Activated B cell treated with CpG ODN at 0.5 μM for 24 hours (primary cell): Measurements from ENCODE around the gene KRT83. TPM values are rescaled to one million over a fixed set of nuclear protein-coding genes. Genes with fewer than 3 reads are reported as not detected.
A peak's percentile ranks its signal among the peaks of the same experiment; 100 is the strongest.

ENCODE experiments used
- ATAC-seq: fragments of 200-7000 bp; cut with Tn5 transposase; one replicate; pipeline ENCODE4 v1.10.0; 2021; ENCODE audit warnings: low read depth, mild to moderate bottlenecking, moderate library complexity
- CTCF ChIA-PET: fragments of 350-600 bp; sonication (Branson Sonifier 250); formaldehyde crosslinking; loops from one replicate; lab custom pipeline; 2021; ENCODE audit warnings: antibody characterized with exemption; lab: Charles Lee
- POLR2A ChIA-PET: fragments of 350-600 bp; sonication (Branson Sonifier 250); formaldehyde crosslinking; loops from one replicate; lab custom pipeline; 2021; ENCODE audit warnings: antibody characterized with exemption; lab: Charles Lee
- DNase-seq: peaks from one replicate; pipeline ENCODE4 v3.0.0; 2022
- H3K27ac Mint-ChIP-seq: one replicate; pipeline ENCODE4 v1.8.0; 2020; ENCODE audit warnings: mixed read lengths
- H3K27me3 Mint-ChIP-seq: one replicate; pipeline ENCODE4 v1.8.0; 2021; ENCODE audit warnings: mixed read lengths
- H3K36me3 Mint-ChIP-seq: one replicate; pipeline ENCODE4 v1.8.0; 2021; ENCODE audit warnings: low read depth, mixed read lengths
- H3K4me1 Mint-ChIP-seq: one replicate; pipeline ENCODE4 v1.8.0; 2021; ENCODE audit warnings: mixed read lengths
- H3K4me3 Mint-ChIP-seq: one replicate; pipeline ENCODE4 v1.8.0; 2020; ENCODE audit warnings: mild to moderate bottlenecking, mixed read lengths
- H3K9me3 Mint-ChIP-seq: one replicate; pipeline ENCODE4 v1.8.0; 2020; ENCODE audit warnings: mixed read lengths
- intact Hi-C: fragments of 100-400 bp; cut with micrococcal nuclease; formaldehyde crosslinking; loops from one replicate; pipeline ENCODE4 v1.15.1; 2024
- total RNA-seq: library from RNA; stranded (reverse); gene quantifications from 2 replicates; pipeline ENCODE4 v1.2.3, GENCODE V29; 2022
- TF ChIP-seq, protein P1 (sequence below): fragments of 200-600 bp; IDR thresholded peaks from one replicate; pipeline ENCODE4 v1.8.0; 2022; ENCODE audit warnings: antibody characterized with exemption, mild to moderate bottlenecking

KRT83 gene
- total RNA-seq, 1 donor from 2014 or later, result not detected

- no peaks in the 10 kb centered on the region for H3K9me3 Mint-ChIP-seq
- ChIA-PET POLR2A (no interaction called here), CTCF (interaction anchor here (0.9 kb wide), 1 partner anchor 91 kb away, joined by 3 read pairs; no protein-coding TSS in a partner anchor)
- ATAC-seq, result no peak
- H3K36me3 Mint-ChIP-seq, result no peaks in the 10 kb centered on the region
- H3K27ac Mint-ChIP-seq, result no peak overlapping the region
- TF ChIP-seq, protein P1, sequence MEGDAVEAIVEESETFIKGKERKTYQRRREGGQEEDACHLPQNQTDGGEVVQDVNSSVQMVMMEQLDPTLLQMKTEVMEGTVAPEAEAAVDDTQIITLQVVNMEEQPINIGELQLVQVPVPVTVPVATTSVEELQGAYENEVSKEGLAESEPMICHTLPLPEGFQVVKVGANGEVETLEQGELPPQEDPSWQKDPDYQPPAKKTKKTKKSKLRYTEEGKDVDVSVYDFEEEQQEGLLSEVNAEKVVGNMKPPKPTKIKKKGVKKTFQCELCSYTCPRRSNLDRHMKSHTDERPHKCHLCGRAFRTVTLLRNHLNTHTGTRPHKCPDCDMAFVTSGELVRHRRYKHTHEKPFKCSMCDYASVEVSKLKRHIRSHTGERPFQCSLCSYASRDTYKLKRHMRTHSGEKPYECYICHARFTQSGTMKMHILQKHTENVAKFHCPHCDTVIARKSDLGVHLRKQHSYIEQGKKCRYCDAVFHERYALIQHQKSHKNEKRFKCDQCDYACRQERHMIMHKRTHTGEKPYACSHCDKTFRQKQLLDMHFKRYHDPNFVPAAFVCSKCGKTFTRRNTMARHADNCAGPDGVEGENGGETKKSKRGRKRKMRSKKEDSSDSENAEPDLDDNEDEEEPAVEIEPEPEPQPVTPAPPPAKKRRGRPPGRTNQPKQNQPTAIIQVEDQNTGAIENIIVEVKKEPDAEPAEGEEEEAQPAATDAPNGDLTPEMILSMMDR, result no peak
- H3K4me1 Mint-ChIP-seq, result peaks cover 4% of the 10 kb centered on the region
- H3K27me3 Mint-ChIP-seq, result peaks cover 40% of the 10 kb centered on the region
- intact Hi-C loops, result no loop called here
- H3K4me3 Mint-ChIP-seq, result no peak overlapping the region
- DNase-seq, result no peak
These were observed 40.2 kb downstream of the KRT83 start for GRCh38 chr12:52280796-52281560.

DNA sequence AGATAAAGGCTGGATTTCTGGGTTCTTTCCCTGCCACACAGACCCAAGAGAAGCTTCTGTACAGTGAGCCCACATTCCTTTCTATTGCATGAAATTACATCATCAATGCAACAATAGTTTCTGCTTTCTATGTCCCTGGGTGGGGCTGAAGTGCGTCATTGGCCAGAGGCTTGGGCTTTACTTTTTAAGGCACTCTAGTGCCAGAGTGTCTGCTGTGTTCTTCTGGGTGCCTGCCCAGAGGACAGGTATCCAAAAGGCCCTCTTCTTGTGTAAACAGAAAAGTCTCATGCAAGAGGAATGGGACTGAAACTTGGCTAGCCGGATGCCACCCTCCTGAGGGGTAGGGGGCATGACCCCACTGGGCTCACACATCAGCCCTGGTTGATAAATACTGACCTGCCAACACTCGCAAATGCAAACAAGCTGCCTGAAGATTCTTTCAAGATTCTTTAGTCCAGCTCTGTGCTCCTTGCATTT is 40.8 kb downstream of the KRT83 start:
- DNase-seq, result no peak
- ChIA-PET POLR2A (no interaction called here), CTCF (no interaction called here)
- no peak for ATAC-seq
- Mint-ChIP-seq H3K9me3 (no peaks in the 10 kb centered on the region), H3K4me3 (no peak overlapping the region), H3K27me3 (peaks cover 44% of the 10 kb centered on the region), H3K27ac (no peak overlapping the region), H3K4me1 (peaks cover 4% of the 10 kb centered on the region), H3K36me3 (no peaks in the 10 kb centered on the region)
- TF ChIP-seq, protein P1, result no peak
- intact Hi-C loops, result no loop called here

DNA sequence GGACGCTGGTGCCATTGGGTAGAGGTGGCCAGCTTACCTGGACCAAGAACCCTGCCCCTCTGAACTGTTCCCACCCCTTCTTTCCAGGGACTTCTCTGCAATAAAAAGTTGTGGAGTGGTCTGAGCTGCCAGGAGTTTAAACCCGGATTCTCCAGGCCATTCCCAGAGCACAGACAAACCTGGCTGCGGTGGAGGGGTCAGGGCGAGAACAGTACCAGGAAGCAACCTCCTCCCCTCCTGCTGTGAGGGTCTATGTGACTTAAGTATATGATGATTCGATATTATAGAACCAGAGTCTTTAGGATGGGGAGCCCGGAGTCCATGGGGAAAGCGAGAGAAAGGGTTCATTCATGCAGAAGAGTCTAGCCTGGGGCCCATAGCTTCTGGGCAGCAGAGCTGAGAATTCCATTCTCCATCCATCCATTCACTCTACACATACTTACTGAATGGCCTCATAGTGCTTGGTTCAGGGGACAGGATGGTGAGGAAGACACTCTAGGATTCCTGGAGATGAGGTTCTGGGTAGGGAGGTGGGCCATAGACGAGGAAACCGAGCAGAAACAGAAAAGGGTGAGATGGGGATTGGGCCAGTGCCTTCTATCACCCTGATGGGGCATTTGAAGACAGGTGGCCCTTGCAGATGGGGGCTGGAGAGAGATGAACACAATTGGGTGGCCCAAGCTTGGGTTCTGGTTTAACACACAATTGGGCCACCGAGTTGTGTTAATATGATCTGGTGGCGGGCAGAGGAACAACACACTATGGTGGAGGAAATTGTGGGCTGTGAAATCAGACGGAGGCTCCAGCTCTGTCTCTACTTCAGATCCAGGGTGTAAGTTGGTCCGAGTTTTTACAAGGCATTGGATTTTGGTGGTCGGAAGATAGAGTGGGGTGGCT is 41.5 kb downstream of the KRT83 start:
- CTCF ChIA-PET, result interaction anchor here (0.6 to 1.2 kb wide), 11 partner anchors 10 to 126 kb away, joined by 3 to 6 read pairs (median 3); no protein-coding TSS in a partner anchor
- H3K4me3 Mint-ChIP-seq, result no peak overlapping the region

GRCh38 chr12:52278575-52279421 is 42.4 kb downstream of the KRT83 start:
- TF ChIP-seq, protein P1, result no peak
- ATAC-seq, result peak; percentile 85
- Mint-ChIP-seq H3K27me3 (peaks cover 55% of the 10 kb centered on the region), H3K36me3 (no peaks in the 10 kb centered on the region), H3K27ac (no peak overlapping the region), H3K4me1 (peaks cover 4% of the 10 kb centered on the region), H3K9me3 (no peaks in the 10 kb centered on the region), H3K4me3 (no peak overlapping the region)
- POLR2A ChIA-PET, result no interaction called here
- intact Hi-C loops, result loop anchor here (1.0 kb wide), 2 partner anchors 49 to 56 kb away; no protein-coding TSS in a partner anchor
- peak; percentile 65 for DNase-seq
- CTCF ChIA-PET, result interaction anchor here (0.6 to 1.2 kb wide), 11 partner anchors 9 to 125 kb away, joined by 3 to 6 read pairs (median 3); no protein-coding TSS in a partner anchor

More for the DNA sequence above, 41.5 kb downstream of the KRT83 start:
- ATAC-seq (no peak), DNase-seq (no peak)
- Mint-ChIP-seq H3K9me3 (no peaks in the 10 kb centered on the region), H3K4me1 (peaks cover 4% of the 10 kb centered on the region), H3K27me3 (peaks cover 48% of the 10 kb centered on the region), H3K27ac (no peak overlapping the region), H3K36me3 (no peaks in the 10 kb centered on the region)
- intact Hi-C loops, result loop anchor here (1.0 kb wide), 2 partner anchors 48 to 57 kb away; no protein-coding TSS in a partner anchor
- POLR2A ChIA-PET, result no interaction called here
- TF ChIP-seq, protein P1, result no peak
